Keratinocyte (primary cell): ENCODE measurements around the gene RIBC1.

Experiments
- EZH2 ChIP-seq: IDR thresholded peaks from one replicate; pipeline ENCODE4 v1.6.1; 2012; ENCODE audit warnings: inconsistent platforms, mild to moderate bottlenecking, low read length, moderate library complexity
- TF ChIP-seq, protein P1 (sequence below), 3 experiments: IDR thresholded peaks in 1 of 3; conservative IDR thresholded peaks in 1 of 3; optimal IDR thresholded peaks in 1 of 3; 2 replicates in 2 of 3; 3 replicates in 1 of 3; pipeline versions ENCODE3 to v1.5.1; 2011; ENCODE audit warnings: low read length in 3 of 3, mild to moderate bottlenecking in 3 of 3, moderate library complexity in 2 of 3, control low read depth in 1 of 3, inconsistent platforms in 1 of 3; ENCODE audit not compliant: insufficient read depth in 2 of 3; ENCODE audit errors: extremely low read depth in 1 of 3

GRCh38 chrX:53447441-53447840, 24.8 kb downstream of the RIBC1 start:
- TF ChIP-seq EZH2 = no peak
- TF ChIP-seq, protein P1, sequence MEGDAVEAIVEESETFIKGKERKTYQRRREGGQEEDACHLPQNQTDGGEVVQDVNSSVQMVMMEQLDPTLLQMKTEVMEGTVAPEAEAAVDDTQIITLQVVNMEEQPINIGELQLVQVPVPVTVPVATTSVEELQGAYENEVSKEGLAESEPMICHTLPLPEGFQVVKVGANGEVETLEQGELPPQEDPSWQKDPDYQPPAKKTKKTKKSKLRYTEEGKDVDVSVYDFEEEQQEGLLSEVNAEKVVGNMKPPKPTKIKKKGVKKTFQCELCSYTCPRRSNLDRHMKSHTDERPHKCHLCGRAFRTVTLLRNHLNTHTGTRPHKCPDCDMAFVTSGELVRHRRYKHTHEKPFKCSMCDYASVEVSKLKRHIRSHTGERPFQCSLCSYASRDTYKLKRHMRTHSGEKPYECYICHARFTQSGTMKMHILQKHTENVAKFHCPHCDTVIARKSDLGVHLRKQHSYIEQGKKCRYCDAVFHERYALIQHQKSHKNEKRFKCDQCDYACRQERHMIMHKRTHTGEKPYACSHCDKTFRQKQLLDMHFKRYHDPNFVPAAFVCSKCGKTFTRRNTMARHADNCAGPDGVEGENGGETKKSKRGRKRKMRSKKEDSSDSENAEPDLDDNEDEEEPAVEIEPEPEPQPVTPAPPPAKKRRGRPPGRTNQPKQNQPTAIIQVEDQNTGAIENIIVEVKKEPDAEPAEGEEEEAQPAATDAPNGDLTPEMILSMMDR (optimal IDR thresholded peaks at IDR 0.05 in 1 of 3, IDR thresholded peaks at IDR 0.05 in 1 of 3, conservative IDR thresholded peaks at IDR 0.05 in 1 of 3; ENCODE audit: extremely low read depth in 1 of 3, insufficient read depth in 2 of 3, low read length in 3 of 3) = no peak
